ENCODE measurements around the gene GAREM1.

The GAREM1 gene

GRCh38 chr18:32422978-32423740, 47.5 kb downstream of the GAREM1 start:
- no peak for DNase-seq

- DNase-seq: no peak
These were observed 48.5 kb downstream of the GAREM1 start for GRCh38 chr18:32422201-32422600.

- no peak for DNase-seq
These were observed 50.5 kb downstream of the GAREM1 start for GRCh38 chr18:32420084-32420750.

GRCh38 chr18:32418148-32418547, 52.5 kb downstream of the GAREM1 start:
- no peak for DNase-seq

GRCh38 chr18:32405588-32405987, 65.1 kb downstream of the GAREM1 start:
- DNase-seq: no peak

GRCh38 chr18:32401621-32402020, 69.1 kb downstream of the GAREM1 start:
- DNase-seq: no peak

GRCh38 chr18:32393407-32393806, 77.3 kb downstream of the GAREM1 start:
- no peak for DNase-seq

- DNase-seq: no peak
These were observed 79.6 kb downstream of the GAREM1 start for GRCh38 chr18:32391126-32391525.

- DNase-seq: peak; percentile 94
These were observed 80.8 kb downstream of the GAREM1 start for GRCh38 chr18:32389858-32390257.

GRCh38 chr18:32389191-32389590, 81.5 kb downstream of the GAREM1 start:
- no peak for DNase-seq

GRCh38 chr18:32386471-32386870, 84.2 kb downstream of the GAREM1 start:
- DNase-seq: no peak

GRCh38 chr18:32383050-32383819, 87.4 kb downstream of the GAREM1 start:
- no peak for DNase-seq

GRCh38 chr18:32381761-32382160, 88.9 kb downstream of the GAREM1 start:
- no peak for DNase-seq

GRCh38 chr18:32380559-32380958, 90.1 kb downstream of the GAREM1 start:
- no peak for DNase-seq

- DNase-seq: no peak
These were observed 90.8 kb downstream of the GAREM1 start for GRCh38 chr18:32379891-32380290.

GRCh38 chr18:32378705-32379104, 92.0 kb downstream of the GAREM1 start:
- peak; percentile 90 for DNase-seq

GRCh38 chr18:32373995-32374394, 96.7 kb downstream of the GAREM1 start:
- DNase-seq: peak; percentile 86

GRCh38 chr18:32373505-32373904, 97.2 kb downstream of the GAREM1 start:
- no peak for DNase-seq

- peak; percentile 67 for DNase-seq
These were observed 98.2 kb downstream of the GAREM1 start for GRCh38 chr18:32372381-32373061.

GRCh38 chr18:32372047-32372380, 98.7 kb downstream of the GAREM1 start:
- DNase-seq: no peak

GRCh38 chr18:32371384-32371783, 99.3 kb downstream of the GAREM1 start:
- DNase-seq: no peak

- DNase-seq: no peak
These were observed 101.7 kb downstream of the GAREM1 start for GRCh38 chr18:32368991-32369390.

GRCh38 chr18:32368170-32368569, 102.5 kb downstream of the GAREM1 start:
- no peak for DNase-seq
